8988T (cell line): ENCODE results near the gene HNRNPF.
"Not testable (repeated sequence)": the region's sequence is repeated elsewhere in the genome, so short reads cannot be mapped to it uniquely, and the experiment has no call there.

Experiments used
- DNase-seq: peaks from one replicate; pipeline ENCODE4 v3.0.0; 2011

The HNRNPF gene

GRCh38 chr10:43408710-43409384 lies at the start of gene HNRNPF:
Gene HNRNPF, minus strand, starts transcription at chr10:43409186. Its CDS starts 21,302 bp downstream, at chr10:43387884.
- peak; percentile 84 for DNase-seq

GRCh38 chr10:43458227-43458626 lies 49.2 kb upstream of the HNRNPF start:
- no peak for DNase-seq

- not testable (repeated sequence) for DNase-seq
These were observed 47.6 kb upstream of the HNRNPF start for GRCh38 chr10:43456561-43456960.

- DNase-seq, result not testable (repeated sequence)
These were observed 45.0 kb upstream of the HNRNPF start for GRCh38 chr10:43454025-43454424.

GRCh38 chr10:43453266-43453831 lies 44.4 kb upstream of the HNRNPF start:
- DNase-seq, result no peak

GRCh38 chr10:43452356-43452914 lies 43.4 kb upstream of the HNRNPF start:
- DNase-seq, result no peak

- no peak for DNase-seq
These were observed 39.8 kb upstream of the HNRNPF start for GRCh38 chr10:43448742-43449141.

GRCh38 chr10:43446219-43447017 lies 37.4 kb upstream of the HNRNPF start:
- DNase-seq, result not testable (repeated sequence)

- DNase-seq, result no peak
These were observed 36.0 kb upstream of the HNRNPF start for GRCh38 chr10:43444897-43445466.

- no peak for DNase-seq
These were observed 35.3 kb upstream of the HNRNPF start for GRCh38 chr10:43444323-43444722.

GRCh38 chr10:43440463-43441134 lies 31.6 kb upstream of the HNRNPF start:
- no peak for DNase-seq

- DNase-seq, result peak; percentile 41
These were observed 28.3 kb upstream of the HNRNPF start for GRCh38 chr10:43437141-43437870.

- peak; percentile 87 for DNase-seq
These were observed 27.5 kb upstream of the HNRNPF start, which contains the start of gene ZNF487 for GRCh38 chr10:43436291-43437140. Gene ZNF487, plus strand, starts transcription at chr10:43437111. Its CDS starts 38,703 bp downstream, at chr10:43475814.

- DNase-seq, result no peak
These were observed 22.1 kb upstream of the HNRNPF start for GRCh38 chr10:43430926-43431663.

- DNase-seq, result no peak
These were observed 18.3 kb upstream of the HNRNPF start for GRCh38 chr10:43427166-43427825.

GRCh38 chr10:43426476-43426875 lies 17.5 kb upstream of the HNRNPF start:
- DNase-seq, result not testable (repeated sequence)

- DNase-seq, result no peak
These were observed 15.4 kb upstream of the HNRNPF start for GRCh38 chr10:43424416-43424815.

GRCh38 chr10:43421944-43422343 lies 13.0 kb upstream of the HNRNPF start:
- DNase-seq, result not testable (repeated sequence)

- no peak for DNase-seq
These were observed 12.5 kb upstream of the HNRNPF start for GRCh38 chr10:43421519-43421918.

- DNase-seq, result no peak
These were observed 12.2 kb upstream of the HNRNPF start for GRCh38 chr10:43421201-43421507.
